GM21526 (cell line): ENCODE data around the gene ATG13.
A peak's percentile ranks its signal among the peaks of the same experiment; 100 is the strongest.

Experiments used
- ATAC-seq: cut with Tn5 transposase; IDR thresholded peaks from one replicate; pipeline ENCODE4 v1.9.1; 2021; ENCODE audit warnings: moderate library complexity; ENCODE audit not compliant: unreplicated experiment, low FRiP score

ATG13 gene

GRCh38 chr11:46604796-46605195, 12.6 kb upstream of the ATG13 start:
- no peak for ATAC-seq

GRCh38 chr11:46607516-46607915, 9.8 kb upstream of the ATG13 start:
- ATAC-seq = no peak

GRCh38 chr11:46609386-46609785, 8.0 kb upstream of the ATG13 start:
- ATAC-seq = no peak

- ATAC-seq = no peak
Measured at GRCh38 chr11:46611526-46612304, 5.6 kb upstream of the ATG13 start.

- no peak for ATAC-seq
Measured at GRCh38 chr11:46612326-46612725, 5.0 kb upstream of the ATG13 start.

DNA sequence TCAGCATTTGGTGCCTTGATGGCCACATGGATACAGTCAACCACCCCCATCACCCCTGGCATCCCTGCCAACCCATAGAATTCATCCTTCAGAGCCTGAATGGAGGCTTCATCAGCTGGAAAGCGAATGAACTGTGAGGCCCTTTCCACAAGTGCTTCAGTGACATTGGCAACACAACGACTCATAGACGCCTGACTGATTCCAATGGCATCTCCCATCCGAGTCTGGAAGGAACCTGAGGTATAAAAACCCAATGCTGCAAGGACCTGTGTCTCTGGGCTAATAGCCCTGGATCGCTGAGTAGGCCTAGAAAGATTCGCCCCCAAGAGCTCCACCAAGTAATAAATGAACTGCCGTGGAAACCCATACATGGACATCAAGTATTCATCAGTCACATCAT, 1.6 kb upstream of the ATG13 start:
- ATAC-seq = no peak

DNA sequence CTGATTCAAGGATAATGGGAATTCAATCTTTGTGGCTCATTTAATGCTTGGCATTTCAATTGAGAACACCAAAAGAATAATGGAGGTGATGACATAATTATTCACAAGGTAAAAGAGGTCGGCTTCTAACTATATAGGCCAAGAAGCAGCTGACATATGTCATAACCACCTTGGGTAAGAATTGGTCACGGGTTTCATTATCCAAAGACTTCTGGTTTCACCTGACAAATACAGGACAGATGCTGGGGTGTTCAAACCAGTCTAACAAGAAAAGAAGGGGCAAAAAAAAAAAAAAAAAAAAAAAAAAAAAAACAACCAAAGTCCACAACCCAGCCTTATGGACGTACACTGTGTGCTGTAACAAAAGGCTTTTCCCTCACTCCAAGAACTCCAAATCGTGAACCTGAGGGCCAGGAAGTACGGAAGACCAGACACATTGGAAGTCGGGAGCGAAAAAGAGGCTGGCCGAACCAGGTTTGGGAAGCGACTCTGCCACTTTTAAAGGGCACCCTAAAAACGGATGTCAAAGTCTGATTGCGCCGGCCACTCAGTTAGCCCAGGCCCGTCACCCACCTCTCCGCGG, 711 bp upstream of the ATG13 start:
- ATAC-seq = no peak

DNA sequence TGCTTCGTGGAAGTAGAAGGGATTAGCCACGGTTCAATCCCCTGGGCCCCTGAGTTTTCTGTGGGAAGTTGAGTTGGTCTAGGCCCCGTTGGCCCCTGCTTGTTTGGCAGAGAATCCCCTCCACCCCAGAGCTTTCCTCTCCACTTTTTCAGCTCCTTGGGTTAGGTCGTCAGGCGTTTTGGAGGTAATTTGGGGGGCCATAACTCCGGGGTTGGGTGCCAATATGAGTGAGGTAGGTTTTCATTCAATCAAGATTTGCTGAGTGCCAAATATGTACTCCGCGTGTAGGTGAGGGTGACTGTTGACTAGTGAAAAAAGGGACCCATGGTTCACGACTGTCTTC, 590 bp downstream of the ATG13 start:
- ATAC-seq = peak; percentile 2

GRCh38 chr11:46618837-46619236, 1.5 kb downstream of the ATG13 start:
- no peak for ATAC-seq

- ATAC-seq = no peak
Measured at GRCh38 chr11:46625406-46625805, 8.1 kb downstream of the ATG13 start.

GRCh38 chr11:46628961-46629360, 11.6 kb downstream of the ATG13 start:
- no peak for ATAC-seq

DNA sequence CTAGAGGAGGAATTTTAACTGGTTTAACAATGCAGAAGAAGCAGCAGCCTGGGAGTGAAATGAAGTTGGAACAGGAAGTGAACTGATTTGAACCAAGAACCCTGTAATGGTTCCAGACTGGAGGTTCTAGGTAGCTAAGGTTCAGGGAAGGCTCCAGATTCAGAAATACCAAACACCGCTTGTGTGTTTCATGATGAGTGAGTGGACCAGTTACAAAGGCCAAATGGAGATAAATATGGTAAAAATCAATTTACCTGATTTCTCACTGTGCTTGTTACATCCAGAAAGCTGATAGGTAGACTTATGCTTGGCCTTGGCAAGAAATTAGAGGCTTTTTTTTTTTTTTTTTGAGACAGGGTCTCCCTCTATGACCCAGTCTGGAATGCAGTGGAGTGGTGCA, 12.9 kb downstream of the ATG13 start:
- no peak for ATAC-seq

DNA sequence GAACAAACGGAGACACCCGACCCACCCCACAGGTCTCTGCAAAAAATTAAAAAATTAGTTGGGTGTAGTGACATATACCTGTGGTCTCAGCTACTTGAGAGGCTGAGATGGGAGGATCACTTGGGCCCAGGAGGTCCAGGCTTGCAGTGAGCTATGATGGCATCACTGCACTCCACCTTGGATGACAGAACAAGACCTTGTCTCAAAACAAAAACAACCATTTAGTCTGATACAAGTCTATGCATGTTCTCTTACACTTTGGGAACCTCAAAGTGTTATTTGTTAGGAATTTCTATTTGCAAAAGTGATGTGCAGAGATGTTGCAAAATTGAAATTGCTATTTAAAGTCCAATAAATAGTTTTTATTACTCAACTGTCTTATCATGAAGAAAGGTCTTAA, 14.3 kb downstream of the ATG13 start:
- ATAC-seq = no peak

GRCh38 chr11:46632502-46632901, 15.1 kb downstream of the ATG13 start:
- no peak for ATAC-seq

GRCh38 chr11:46633291-46634217, 16.2 kb downstream of the ATG13 start:
- no peak for ATAC-seq

DNA sequence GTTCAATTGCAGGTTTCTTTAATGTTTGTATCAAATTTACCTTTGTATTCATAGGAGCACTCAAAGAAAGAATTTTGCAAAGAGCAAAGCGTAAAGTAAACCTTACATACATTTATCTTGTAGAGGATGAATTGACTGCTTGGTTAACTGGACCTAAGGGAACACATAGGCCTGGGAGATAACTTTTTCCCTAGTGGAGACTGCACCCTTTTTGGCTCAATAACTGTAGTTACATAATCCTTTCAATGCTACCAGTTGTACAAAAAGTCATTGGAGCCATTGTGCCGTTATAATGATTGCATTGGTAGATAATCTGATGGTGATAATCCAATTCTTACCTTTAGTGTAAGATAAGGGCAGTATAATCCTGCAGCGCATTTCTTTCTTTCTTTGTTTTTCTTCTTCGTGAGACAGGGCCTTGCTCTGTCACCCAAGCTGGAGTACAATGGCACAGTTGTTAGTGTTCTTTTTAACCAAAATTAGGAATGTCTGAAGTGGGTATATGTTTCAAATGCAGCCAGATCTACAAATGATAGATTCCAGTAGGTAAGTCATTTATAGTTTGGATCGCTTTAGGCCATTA, 18.3 kb downstream of the ATG13 start:
- no peak for ATAC-seq

DNA sequence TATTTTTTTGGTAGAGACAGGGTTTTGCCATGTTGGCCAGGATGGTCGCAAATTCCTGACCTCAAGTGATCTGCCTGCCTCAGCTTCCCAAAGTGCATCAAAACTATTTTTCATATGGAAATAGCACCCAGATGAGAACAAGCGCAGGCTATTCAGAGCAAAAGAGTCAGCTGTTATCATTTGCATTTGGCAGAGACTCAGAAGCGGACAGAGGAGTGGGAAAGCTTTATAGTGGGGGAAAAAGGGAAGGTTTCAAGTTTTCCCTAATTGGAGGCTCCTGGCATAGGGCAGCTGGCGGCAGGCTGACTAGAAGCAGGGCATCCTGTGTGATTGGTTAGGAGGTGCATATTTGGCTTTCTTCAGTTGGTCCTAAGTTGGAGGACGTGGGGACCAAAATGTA, 20.2 kb downstream of the ATG13 start:
- ATAC-seq = no peak

- no peak for ATAC-seq
Measured at GRCh38 chr11:46639197-46639839, 22.0 kb downstream of the ATG13 start.

- no peak for ATAC-seq
Measured at GRCh38 chr11:46640036-46640788, 22.9 kb downstream of the ATG13 start.

GRCh38 chr11:46641639-46642038, 24.3 kb downstream of the ATG13 start:
- ATAC-seq = no peak
